Mesodermal cell (in vitro differentiated cells): Measurements from ENCODE around the gene HPCAL4.

Experiments
- H3K27ac ChIP-seq: 2 replicates; pipeline ENCODE4 v1.7.0; 2013; ENCODE audit warnings: mild to moderate bottlenecking, low read depth, low read length, moderate library complexity; ENCODE audit not compliant: severe bottlenecking
- H3K36me3 ChIP-seq: 2 replicates; pipeline ENCODE4 v1.7.1; 2013; ENCODE audit warnings: mild to moderate bottlenecking, low read length, moderate library complexity; ENCODE audit not compliant: control insufficient read depth, insufficient read depth
- H3K4me1 ChIP-seq: one replicate; pipeline ENCODE4 v1.7.1; 2013; ENCODE audit warnings: mild to moderate bottlenecking, low read length; ENCODE audit not compliant: insufficient read depth, control insufficient read depth, poor library complexity, severe bottlenecking
- H3K4me3 ChIP-seq: 2 replicates; pipeline ENCODE4 v1.7.0; 2013; ENCODE audit warnings: low read length, control low read depth, mild to moderate bottlenecking; ENCODE audit not compliant: insufficient read depth, poor library complexity, severe bottlenecking; ENCODE audit errors: extremely low read depth
- H3K9me3 ChIP-seq: 2 replicates; pipeline ENCODE4 v1.7.1; 2013; ENCODE audit warnings: mild to moderate bottlenecking, low read length, moderate library complexity; ENCODE audit not compliant: control insufficient read depth
- WGBS, 2 experiments: methylation state at CpG; one replicate each; pipeline ENCODE4 v1.1.5; 2013; ENCODE audit warnings: missing lambda C conversion rate in 2 of 2; ENCODE audit not compliant: insufficient coverage in 2 of 2; 5-methylcytosine and 5-hydroxymethylcytosine counted together

Gene HPCAL4

DNA sequence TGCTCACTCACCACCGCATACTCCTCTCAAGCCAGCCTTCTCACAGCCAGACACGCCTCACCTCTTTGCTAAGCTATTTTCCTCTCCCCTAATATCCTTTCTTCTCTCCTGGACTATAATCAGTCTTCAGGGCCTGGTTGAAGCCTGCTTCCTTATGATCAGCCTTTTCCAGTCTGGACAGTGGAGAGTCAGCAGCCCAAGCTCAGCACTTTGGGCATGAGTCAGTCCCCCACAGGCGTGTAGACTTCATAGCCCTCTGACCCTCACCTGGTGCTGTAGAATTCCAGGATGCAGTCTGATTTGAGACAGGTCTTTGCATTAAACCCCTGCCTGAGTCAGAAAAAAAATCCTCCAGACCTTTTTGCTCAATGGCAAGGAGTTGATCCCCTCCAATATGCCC lies 2.5 kb downstream of the HPCAL4 start:
- H3K4me3 ChIP-seq: no peak overlapping the region
- 64 to 65% methylated on average over 2 of the region's 3 CpGs for WGBS, 2 experiments
- H3K4me1 ChIP-seq: peaks cover 12% of the 10 kb centered on the region
- H3K9me3 ChIP-seq: no peaks in the 10 kb centered on the region
- no peaks in the 10 kb centered on the region for H3K36me3 ChIP-seq
- no peak overlapping the region for H3K27ac ChIP-seq

DNA sequence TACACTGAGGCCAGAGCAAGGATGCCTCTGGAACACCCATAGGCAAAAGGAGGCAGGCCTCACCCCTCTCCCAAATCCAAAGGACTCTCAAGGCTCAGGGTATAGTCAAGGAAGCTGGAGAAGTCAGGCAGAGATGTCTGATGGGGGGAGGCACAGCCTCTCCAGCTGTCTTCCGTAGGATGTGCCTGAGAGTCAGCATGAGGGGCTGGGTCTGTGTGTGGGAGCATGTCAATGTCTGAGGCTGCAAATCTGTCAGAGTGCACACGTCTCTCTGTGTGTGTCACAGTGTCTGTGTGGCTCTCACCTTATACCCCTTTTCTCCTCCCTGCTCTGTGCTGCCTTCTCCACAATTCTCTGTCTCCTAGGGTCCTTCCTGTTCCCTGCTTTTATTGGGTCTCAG lies 4.0 kb downstream of the HPCAL4 start:
- Histone ChIP-seq H3K9me3 (no peaks in the 10 kb centered on the region), H3K4me3 (no peak overlapping the region), H3K36me3 (no peaks in the 10 kb centered on the region), H3K4me1 (peaks cover 11% of the 10 kb centered on the region), H3K27ac (no peak overlapping the region)
- WGBS, 2 experiments: 17 to 33% methylated on average over 1 to 2 of the region's 2 CpGs

DNA sequence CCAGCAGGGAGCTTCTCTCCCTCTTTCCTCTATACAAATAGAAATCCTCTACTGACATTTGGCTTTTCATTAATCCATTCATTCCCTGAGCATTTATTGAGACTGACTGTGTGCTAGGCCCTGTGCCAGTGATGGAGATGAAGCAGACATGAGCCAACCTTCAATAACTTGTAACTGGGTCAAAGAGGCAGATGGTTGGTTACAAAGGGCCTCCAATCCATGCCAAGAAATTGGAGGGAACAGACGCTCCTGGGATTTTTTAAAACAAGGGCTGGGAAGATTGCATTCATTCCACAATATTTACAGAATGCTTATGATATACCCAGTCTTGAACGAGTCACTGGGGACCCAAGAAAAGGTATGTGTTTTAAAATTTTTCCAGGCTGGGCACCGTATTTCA lies 6.2 kb downstream of the HPCAL4 start:
- H3K27ac ChIP-seq: no peak overlapping the region
- WGBS, 2 experiments: 61 to 100% methylated on average over 1 to 2 of the region's 3 CpGs

DNA sequence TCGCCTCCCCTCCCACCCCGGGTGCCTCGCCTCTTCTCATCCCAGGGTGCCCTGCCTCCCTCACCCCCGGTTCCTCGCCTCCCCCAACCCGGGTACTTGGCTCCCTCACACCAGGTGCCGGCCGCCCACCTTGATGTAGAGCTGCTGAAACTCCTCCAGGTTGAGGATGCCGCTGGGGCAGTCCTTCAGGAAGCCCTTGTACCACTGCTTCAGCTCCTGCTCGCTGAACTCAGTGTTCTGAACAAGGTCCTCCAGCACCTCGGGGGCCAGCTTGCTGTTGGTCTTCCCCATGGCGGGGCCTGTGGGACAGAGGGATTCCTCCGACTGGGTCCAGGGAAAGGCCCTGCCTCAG lies 6.9 kb downstream of the HPCAL4 start:
- no peaks in the 10 kb centered on the region for H3K36me3 ChIP-seq
- no peak overlapping the region for H3K4me3 ChIP-seq
- 71 to 75% methylated on average over 9 to 12 of the region's 13 CpGs for WGBS, 2 experiments
- no peak overlapping the region for H3K27ac ChIP-seq
- no peaks in the 10 kb centered on the region for H3K4me1 ChIP-seq
- no peaks in the 10 kb centered on the region for H3K9me3 ChIP-seq

More for the DNA sequence above, 6.2 kb downstream of the HPCAL4 start:
- no peak overlapping the region for H3K4me3 ChIP-seq
- no peaks in the 10 kb centered on the region for H3K4me1 ChIP-seq
- H3K36me3 ChIP-seq: no peaks in the 10 kb centered on the region
- no peaks in the 10 kb centered on the region for H3K9me3 ChIP-seq

DNA sequence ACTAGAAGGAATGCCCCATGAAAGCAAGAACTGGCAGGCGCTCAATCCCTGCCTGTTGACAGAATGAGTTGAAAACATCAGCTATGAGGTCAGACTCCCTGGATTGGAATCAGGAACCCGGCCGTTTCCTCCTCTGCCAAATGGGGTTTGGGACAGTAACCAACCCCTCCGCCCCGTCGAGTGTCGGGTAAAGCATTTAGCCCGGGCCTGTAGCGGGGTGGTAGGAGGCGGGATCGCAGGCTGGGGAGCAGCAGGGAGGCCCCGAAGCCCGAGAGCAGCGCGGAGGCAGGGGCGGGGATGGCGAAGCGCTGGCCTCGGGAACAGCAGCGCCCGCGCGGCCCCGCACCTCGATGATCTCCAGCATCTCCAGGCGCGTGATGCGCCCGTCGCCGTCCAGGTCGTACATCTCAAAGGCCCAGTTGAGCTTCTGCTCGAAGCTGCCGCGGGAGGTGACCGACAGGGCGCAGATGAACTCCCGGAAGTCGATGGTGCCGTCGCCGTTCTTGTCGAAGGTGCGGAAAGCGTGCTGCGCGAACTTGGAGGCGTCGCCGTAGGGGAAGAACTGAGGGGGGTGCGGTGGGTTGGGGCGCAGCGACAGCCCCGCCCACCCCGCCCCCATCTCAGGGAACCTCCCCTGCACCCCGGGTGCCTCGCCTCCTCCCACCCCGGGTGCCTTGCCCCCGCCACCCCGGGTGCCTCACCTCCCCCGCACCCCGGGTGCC lies 7.5 kb downstream of the HPCAL4 start:
- Histone ChIP-seq H3K4me3 (no peak overlapping the region), H3K9me3 (no peaks in the 10 kb centered on the region), H3K27ac (no peak overlapping the region), H3K4me1 (no peaks in the 10 kb centered on the region), H3K36me3 (no peaks in the 10 kb centered on the region)
- 54 to 58% methylated on average over 37 to 45 of the region's 62 CpGs for WGBS, 2 experiments

DNA sequence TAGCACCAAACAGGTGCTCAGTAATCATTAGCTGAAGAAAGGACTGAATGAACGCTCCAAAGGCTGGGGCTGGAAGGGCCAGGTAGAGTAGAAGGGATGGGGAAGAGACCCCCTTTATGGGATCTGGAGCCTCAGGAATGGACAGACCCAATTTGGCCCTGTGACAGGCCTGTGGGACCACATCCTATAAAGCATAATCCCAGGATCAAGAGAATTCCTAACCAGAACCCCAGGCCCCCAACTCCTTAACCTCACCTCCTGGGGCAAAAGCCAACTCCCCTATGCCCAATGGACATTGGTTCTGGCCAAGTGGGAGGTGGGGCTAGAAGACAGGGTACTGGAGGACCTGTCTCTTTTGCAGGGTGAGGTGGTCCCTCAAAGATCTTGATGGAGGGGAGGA lies 9.2 kb downstream of the HPCAL4 start:
- H3K27ac ChIP-seq: no peak overlapping the region
- peaks cover under 1% of the 10 kb centered on the region for H3K4me1 ChIP-seq
- 40 to 67% methylated on average over 1 of the region's 1 CpG for WGBS, 2 experiments
- H3K4me3 ChIP-seq: no peak overlapping the region
- H3K9me3 ChIP-seq: no peaks in the 10 kb centered on the region
- H3K36me3 ChIP-seq: no peaks in the 10 kb centered on the region

DNA sequence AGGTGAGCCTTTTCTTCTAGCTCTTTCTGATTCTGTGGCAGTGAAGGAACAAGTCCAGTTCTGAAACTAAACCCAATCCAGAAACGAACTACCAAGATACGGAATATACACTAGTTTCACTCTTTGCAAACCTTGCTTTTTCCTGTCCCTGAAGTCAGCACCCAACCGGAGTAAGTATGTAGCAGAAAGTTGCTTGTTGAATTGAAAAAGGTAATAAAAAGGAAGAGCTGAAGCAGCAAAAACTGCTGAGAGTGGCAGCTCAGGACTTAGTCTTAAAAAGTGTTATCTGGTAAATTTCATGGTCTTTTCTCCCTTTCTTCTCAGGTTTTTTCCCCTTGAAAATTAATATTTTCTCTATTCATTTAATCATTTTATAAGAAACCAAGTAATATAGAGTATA lies 9.9 kb downstream of the HPCAL4 start:
- Histone ChIP-seq H3K4me1 (peaks cover 5% of the 10 kb centered on the region), H3K9me3 (no peaks in the 10 kb centered on the region), H3K27ac (no peak overlapping the region), H3K4me3 (no peak overlapping the region), H3K36me3 (no peaks in the 10 kb centered on the region)
- 40% methylated on average over 1 of the region's 3 CpGs; no CpG with 5 or more reads in 1 of the 2 experiments for WGBS, 2 experiments

DNA sequence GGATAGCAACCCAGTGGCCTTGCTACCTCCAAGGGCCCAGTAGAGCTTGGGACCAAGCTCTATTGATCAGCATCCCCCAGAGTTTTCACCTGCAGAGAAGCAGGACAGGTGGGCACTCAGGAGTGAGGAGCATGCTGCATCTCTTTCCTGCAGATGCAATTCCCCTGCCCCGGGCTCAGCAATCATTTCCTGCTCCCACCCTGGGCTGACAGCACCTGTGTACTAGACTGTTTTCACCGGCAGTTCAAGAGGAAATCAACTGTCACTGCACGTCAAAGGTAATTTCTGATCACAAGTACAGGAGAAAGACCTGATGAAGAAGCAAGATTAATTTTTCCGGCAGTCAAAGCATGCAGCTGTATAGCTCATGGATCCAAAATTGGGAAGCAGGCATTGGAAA lies 10.5 kb downstream of the HPCAL4 start:
- WGBS, 2 experiments: 81 to 84% methylated on average over 4 of the region's 4 CpGs
- H3K4me1 ChIP-seq: peaks cover 5% of the 10 kb centered on the region
- no peak overlapping the region for H3K27ac ChIP-seq
- H3K36me3 ChIP-seq: no peaks in the 10 kb centered on the region
- no peaks in the 10 kb centered on the region for H3K9me3 ChIP-seq
- no peak overlapping the region for H3K4me3 ChIP-seq

DNA sequence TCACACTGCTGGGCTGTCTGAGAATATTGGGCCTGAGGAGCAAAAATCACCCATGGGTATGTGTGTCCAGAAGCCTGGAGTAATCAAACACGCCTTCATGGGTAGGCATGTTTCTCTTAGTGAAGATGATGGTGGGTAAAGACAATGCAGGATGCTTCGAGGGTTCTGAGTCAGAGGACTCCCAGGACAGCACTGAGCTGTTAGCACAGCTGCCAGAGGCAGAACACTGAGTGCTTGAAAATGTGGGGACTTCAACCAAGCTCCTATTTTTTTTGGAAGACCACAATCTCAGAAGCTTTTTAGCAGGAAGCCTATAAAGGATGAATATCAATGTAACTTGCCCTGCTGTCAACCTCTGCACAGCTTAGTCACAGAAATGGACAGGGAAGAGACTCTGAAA lies 11.4 kb downstream of the HPCAL4 start:
- Histone ChIP-seq H3K4me1 (peaks cover 5% of the 10 kb centered on the region), H3K27ac (no peak overlapping the region), H3K36me3 (no peaks in the 10 kb centered on the region), H3K9me3 (no peaks in the 10 kb centered on the region), H3K4me3 (no peak overlapping the region)
- 48 to 50% methylated on average over 1 to 2 of the region's 2 CpGs for WGBS, 2 experiments

DNA sequence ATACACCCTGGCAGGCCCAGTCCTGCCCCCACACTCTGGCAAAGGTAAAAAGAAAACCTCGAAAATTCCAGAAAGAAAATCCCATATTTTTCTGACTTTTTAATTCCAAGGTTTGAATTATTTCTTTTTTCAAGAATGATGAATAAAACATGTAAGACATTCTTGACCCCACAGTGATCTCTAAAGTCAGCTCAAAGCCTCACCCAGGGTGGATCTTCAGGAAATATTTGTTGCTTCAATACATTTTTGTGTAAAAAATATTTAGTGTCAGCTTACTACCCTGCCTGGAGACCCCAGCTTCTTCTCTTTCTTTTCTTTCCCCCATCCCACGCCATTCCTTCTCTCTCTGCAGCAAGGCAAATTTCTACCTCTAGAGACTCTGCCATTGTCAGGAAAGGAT lies 12.3 kb downstream of the HPCAL4 start:
- Histone ChIP-seq H3K9me3 (no peaks in the 10 kb centered on the region), H3K4me1 (peaks cover 5% of the 10 kb centered on the region), H3K4me3 (no peak overlapping the region), H3K36me3 (no peaks in the 10 kb centered on the region), H3K27ac (no peak overlapping the region)
- 60% methylated on average over 1 of the region's 2 CpGs; no CpG with 5 or more reads in 1 of the 2 experiments for WGBS, 2 experiments

DNA sequence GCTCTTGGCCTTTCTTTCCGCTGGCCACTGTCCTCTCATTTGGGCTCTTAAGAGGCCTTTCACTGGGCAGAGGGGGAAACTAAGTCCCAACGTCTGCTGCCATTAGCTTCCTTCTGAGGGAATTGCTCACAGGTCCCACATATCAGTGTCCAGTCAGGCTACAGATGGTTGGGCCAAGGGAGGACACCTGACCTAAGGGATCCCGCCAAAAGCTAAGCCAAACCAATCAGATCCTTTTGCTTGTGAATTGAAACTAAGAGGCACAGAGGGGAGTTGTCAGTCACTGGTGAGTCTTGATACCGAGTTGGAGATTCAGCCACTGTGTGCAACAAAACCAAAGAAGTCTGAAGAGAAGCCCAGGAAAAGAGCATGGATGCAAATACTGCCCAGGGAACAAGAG lies 13.6 kb downstream of the HPCAL4 start:
- Histone ChIP-seq H3K9me3 (no peaks in the 10 kb centered on the region), H3K4me1 (peaks cover 5% of the 10 kb centered on the region), H3K36me3 (no peaks in the 10 kb centered on the region), H3K4me3 (no peak overlapping the region), H3K27ac (no peak overlapping the region)
- WGBS, 2 experiments: 54 to 62% methylated on average over 3 to 4 of the region's 4 CpGs
